Neural crest cell (in vitro differentiated cells): Measurements from ENCODE around the gene RXRB. TPM values are rescaled to one million over a fixed set of nuclear protein-coding genes. Genes with fewer than 3 reads are reported as not detected.
A peak's percentile ranks its signal among the peaks of the same experiment; 100 is the strongest.

Experiments used
- DNase-seq: peaks from one replicate; pipeline ENCODE4 v3.0.0; 2021; ENCODE audit warnings: low read depth, mixed read lengths, low spot score
- H3K27ac Mint-ChIP-seq: one replicate; pipeline ENCODE4 v1.8.0; 2021; ENCODE audit warnings: mild to moderate bottlenecking, mixed read lengths; ENCODE audit not compliant: unreplicated experiment
- H3K27me3 Mint-ChIP-seq: 2 replicates; pipeline ENCODE4 v1.8.0; 2021; ENCODE audit warnings: low read depth, mild to moderate bottlenecking, mixed read lengths
- H3K36me3 Mint-ChIP-seq: 2 replicates; pipeline ENCODE4 v1.8.0; 2021; ENCODE audit warnings: low read depth, mild to moderate bottlenecking, mixed read lengths
- H3K4me1 Mint-ChIP-seq: 2 replicates; pipeline ENCODE4 v1.8.0; 2021; ENCODE audit warnings: mixed read lengths
- H3K4me3 Mint-ChIP-seq: one replicate; pipeline ENCODE4 v1.8.0; 2021; ENCODE audit warnings: mild to moderate bottlenecking, mixed read lengths
- H3K9me3 Mint-ChIP-seq: 2 replicates; pipeline ENCODE4 v1.8.0; 2021; ENCODE audit warnings: mixed read lengths
- CTCF ChIP-seq: fragments of 200-600 bp; sonication (generic); conservative IDR thresholded peaks from 2 replicates; pipeline ENCODE4 v1.5.0; 2021; ENCODE audit warnings: antibody characterized with exemption, mild to moderate bottlenecking
- total RNA-seq: library from RNA; stranded (reverse); gene quantifications from 2 replicates; pipeline ENCODE4 v1.2.1, GENCODE V29; 2021

Gene RXRB
- total RNA-seq, 1 donor from 2014 or later, result 33.1 TPM

GRCh38 chr6:33168639-33169038 is 31.8 kb downstream of the RXRB start:
- H3K27ac Mint-ChIP-seq, result no peak overlapping the region
- no peaks in the 10 kb centered on the region for H3K27me3 Mint-ChIP-seq
- no peak for TF ChIP-seq CTCF
- no peaks in the 10 kb centered on the region for H3K9me3 Mint-ChIP-seq
- no peak for DNase-seq
- H3K36me3 Mint-ChIP-seq, result no peaks in the 10 kb centered on the region
- H3K4me1 Mint-ChIP-seq, result no peaks in the 10 kb centered on the region
- no peak overlapping the region for H3K4me3 Mint-ChIP-seq

GRCh38 chr6:33168284-33168601 is 32.2 kb downstream of the RXRB start:
- H3K36me3 Mint-ChIP-seq, result no peaks in the 10 kb centered on the region
- no peaks in the 10 kb centered on the region for H3K27me3 Mint-ChIP-seq
- no peaks in the 10 kb centered on the region for H3K9me3 Mint-ChIP-seq
- no peak overlapping the region for H3K4me3 Mint-ChIP-seq
- no peak for TF ChIP-seq CTCF
- no peak overlapping the region for H3K27ac Mint-ChIP-seq
- no peaks in the 10 kb centered on the region for H3K4me1 Mint-ChIP-seq
- no peak for DNase-seq

GRCh38 chr6:33167374-33168283 is 32.8 kb downstream of the RXRB start:
- H3K4me1 Mint-ChIP-seq, result no peaks in the 10 kb centered on the region
- TF ChIP-seq CTCF, result no peak
- no peaks in the 10 kb centered on the region for H3K27me3 Mint-ChIP-seq
- no peaks in the 10 kb centered on the region for H3K9me3 Mint-ChIP-seq
- H3K4me3 Mint-ChIP-seq, result no peak overlapping the region
- no peaks in the 10 kb centered on the region for H3K36me3 Mint-ChIP-seq
- no peak for DNase-seq
- H3K27ac Mint-ChIP-seq, result peak overlapping the region; percentile 27

GRCh38 chr6:33166811-33167210 is 33.7 kb downstream of the RXRB start:
- H3K9me3 Mint-ChIP-seq, result no peaks in the 10 kb centered on the region
- no peaks in the 10 kb centered on the region for H3K27me3 Mint-ChIP-seq

GRCh38 chr6:33166363-33166762 is 34.1 kb downstream of the RXRB start:
- Mint-ChIP-seq H3K27ac (no peak overlapping the region), H3K4me1 (peaks cover 7% of the 10 kb centered on the region), H3K27me3 (no peaks in the 10 kb centered on the region), H3K9me3 (no peaks in the 10 kb centered on the region), H3K4me3 (no peak overlapping the region), H3K36me3 (no peaks in the 10 kb centered on the region)
- DNase-seq, result no peak
- TF ChIP-seq CTCF, result no peak

More at GRCh38 chr6:33166811-33167210, 33.7 kb downstream of the RXRB start:
- no peak for TF ChIP-seq CTCF
- Mint-ChIP-seq H3K4me3 (no peak overlapping the region), H3K4me1 (peaks cover 3% of the 10 kb centered on the region), H3K36me3 (no peaks in the 10 kb centered on the region), H3K27ac (no peak overlapping the region)
- DNase-seq, result no peak
